ENCODE measurements around the gene CYP11A1. TPM values are rescaled to one million over a fixed set of nuclear protein-coding genes. Genes with fewer than 3 reads are reported as not detected.
"Not testable (repeated sequence)": the region's sequence is repeated elsewhere in the genome, so short reads cannot be mapped to it uniquely, and the experiment has no call there.

Gene CYP11A1
- total RNA-seq, 2 donors from 2014 or later, result not detected

- no peak for DNase-seq (ENCODE audit: low spot score)
- TF ChIP-seq CTCF (IDR thresholded peaks at IDR 0.05), result no peak
- no peak overlapping the region for H3K4me3 ChIP-seq
- ATAC-seq (ENCODE audit: insufficient number of reproducible peaks, low FRiP score, low read depth), result no peak
- no peaks in the 10 kb centered on the region for H3K9me3 ChIP-seq
- H3K4me1 ChIP-seq (ENCODE audit: control insufficient read depth in 1 of 2, low read depth in 2 of 2), result no peaks in the 10 kb centered on the region
- H3K27me3 ChIP-seq (replicated peaks; ENCODE audit: insufficient read depth), result no peaks in the 10 kb centered on the region
- no peak overlapping the region for H3K27ac ChIP-seq
- no peaks in the 10 kb centered on the region for H3K36me3 ChIP-seq
These were observed 25.5 kb upstream of the CYP11A1 start for GRCh38 chr15:74392902-74393301.

GRCh38 chr15:74392451-74392830 is 25.0 kb upstream of the CYP11A1 start:
- Histone ChIP-seq H3K4me3 (no peak overlapping the region), H3K4me1 (ENCODE audit: control insufficient read depth in 1 of 2, low read depth in 2 of 2) (no peaks in the 10 kb centered on the region), H3K27me3 (replicated peaks; ENCODE audit: insufficient read depth) (no peaks in the 10 kb centered on the region), H3K9me3 (no peaks in the 10 kb centered on the region), H3K36me3 (no peaks in the 10 kb centered on the region), H3K27ac (no peak overlapping the region)
- ATAC-seq (ENCODE audit: insufficient number of reproducible peaks, low FRiP score, low read depth) (no peak), DNase-seq (ENCODE audit: low spot score) (no peak)
- TF ChIP-seq CTCF (IDR thresholded peaks at IDR 0.05), result no peak

- no peak for TF ChIP-seq CTCF (IDR thresholded peaks at IDR 0.05)
- Histone ChIP-seq H3K27ac (no peak overlapping the region), H3K4me1 (ENCODE audit: control insufficient read depth in 1 of 2, low read depth in 2 of 2) (no peaks in the 10 kb centered on the region), H3K9me3 (no peaks in the 10 kb centered on the region), H3K36me3 (no peaks in the 10 kb centered on the region), H3K27me3 (replicated peaks; ENCODE audit: insufficient read depth) (no peaks in the 10 kb centered on the region), H3K4me3 (no peak overlapping the region)
- ATAC-seq (ENCODE audit: insufficient number of reproducible peaks, low FRiP score, low read depth) (no peak), DNase-seq (ENCODE audit: low spot score) (no peak)
These were observed 24.4 kb upstream of the CYP11A1 start for GRCh38 chr15:74391582-74392450.

GRCh38 chr15:74390647-74391288 is 23.3 kb upstream of the CYP11A1 start:
- no peak overlapping the region for H3K4me3 ChIP-seq
- no peaks in the 10 kb centered on the region for H3K27me3 ChIP-seq (replicated peaks; ENCODE audit: insufficient read depth)
- no peak for ATAC-seq (ENCODE audit: insufficient number of reproducible peaks, low FRiP score, low read depth)
- no peak for DNase-seq (ENCODE audit: low spot score)
- no peak for TF ChIP-seq CTCF (IDR thresholded peaks at IDR 0.05)
- H3K4me1 ChIP-seq (ENCODE audit: control insufficient read depth in 1 of 2, low read depth in 2 of 2), result no peaks in the 10 kb centered on the region
- H3K36me3 ChIP-seq, result no peaks in the 10 kb centered on the region
- no peaks in the 10 kb centered on the region for H3K9me3 ChIP-seq
- no peak overlapping the region for H3K27ac ChIP-seq

- H3K9me3 ChIP-seq; DNase-seq (ENCODE audit: low spot score); H3K27ac ChIP-seq; H3K4me3 ChIP-seq; H3K27me3 ChIP-seq (replicated peaks; ENCODE audit: insufficient read depth); ATAC-seq (ENCODE audit: insufficient number of reproducible peaks, low FRiP score, low read depth); H3K36me3 ChIP-seq; H3K4me1 ChIP-seq (ENCODE audit: control insufficient read depth in 1 of 2, low read depth in 2 of 2): not testable (repeated sequence)
These were observed 22.7 kb upstream of the CYP11A1 start for GRCh38 chr15:74390049-74390646.
